NCI-H748 (cell line): Measurements from ENCODE around the gene RPN1.
"Not testable (repeated sequence)": the region's sequence is repeated elsewhere in the genome, so short reads cannot be mapped to it uniquely, and the experiment has no call there.

Experiments
- DNase-seq: peaks from one replicate; lab custom pipeline; 2025; ENCODE audit not compliant: unreplicated experiment; lab: John Stamatoyannopoulos, UW

RPN1 gene

GRCh38 chr3:128613083-128613829, 37.4 kb downstream of the RPN1 start:
- DNase-seq = no peak

DNA sequence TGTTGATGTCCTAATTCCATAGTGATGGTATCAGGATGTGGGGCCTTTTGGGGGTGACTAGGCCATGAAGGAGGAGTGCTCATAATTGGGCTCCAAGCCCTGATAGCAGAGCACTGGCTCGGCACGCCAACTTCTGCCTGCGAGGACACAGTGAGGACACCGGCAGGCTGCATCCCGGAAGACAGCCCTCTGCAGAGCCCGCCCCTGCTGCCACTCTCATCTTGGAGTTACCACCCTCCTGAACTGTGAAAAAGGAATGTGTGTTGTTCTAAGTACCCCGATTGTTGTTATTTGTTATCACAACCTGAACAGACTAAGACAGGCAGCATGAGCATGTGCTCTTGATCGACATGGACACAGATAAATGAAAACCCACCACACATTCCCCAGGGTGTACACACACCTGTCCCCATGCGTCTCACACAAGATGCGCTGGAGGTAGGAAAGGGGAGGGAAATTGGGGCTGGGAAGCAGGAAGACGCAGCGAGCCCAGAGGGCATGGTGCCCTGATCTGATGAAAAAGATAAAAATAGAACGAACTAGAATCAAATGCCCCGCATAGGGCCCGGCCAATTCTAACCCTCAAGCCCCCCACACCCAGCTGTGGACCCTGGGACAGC, 40.1 kb downstream of the RPN1 start:
- DNase-seq = no peak

DNA sequence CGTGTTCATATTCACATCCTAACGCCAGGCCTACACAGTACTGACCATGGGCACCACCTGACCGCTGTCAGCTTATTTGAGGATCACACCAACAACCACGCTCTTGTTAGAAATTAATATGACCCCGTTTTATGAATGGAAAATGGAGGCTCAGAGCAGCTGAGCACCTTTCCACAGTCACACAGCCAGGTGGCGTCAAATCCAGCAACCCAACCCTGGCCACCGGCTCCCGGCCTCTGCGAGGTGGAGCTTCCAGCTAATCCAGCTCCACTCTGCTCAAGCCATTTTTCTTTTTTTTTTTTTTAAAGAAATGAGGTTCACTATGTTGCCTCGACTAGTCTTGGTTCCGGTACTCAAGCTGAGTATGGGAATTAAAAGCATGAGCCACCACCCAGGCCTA, 41.3 kb downstream of the RPN1 start:
- no peak for DNase-seq

- DNase-seq = no peak
Measured at GRCh38 chr3:128607710-128608048, 42.9 kb downstream of the RPN1 start.

GRCh38 chr3:128606094-128606493, 44.5 kb downstream of the RPN1 start:
- DNase-seq = no peak

- DNase-seq = no peak
Measured at GRCh38 chr3:128605091-128606046, 45.2 kb downstream of the RPN1 start.

DNA sequence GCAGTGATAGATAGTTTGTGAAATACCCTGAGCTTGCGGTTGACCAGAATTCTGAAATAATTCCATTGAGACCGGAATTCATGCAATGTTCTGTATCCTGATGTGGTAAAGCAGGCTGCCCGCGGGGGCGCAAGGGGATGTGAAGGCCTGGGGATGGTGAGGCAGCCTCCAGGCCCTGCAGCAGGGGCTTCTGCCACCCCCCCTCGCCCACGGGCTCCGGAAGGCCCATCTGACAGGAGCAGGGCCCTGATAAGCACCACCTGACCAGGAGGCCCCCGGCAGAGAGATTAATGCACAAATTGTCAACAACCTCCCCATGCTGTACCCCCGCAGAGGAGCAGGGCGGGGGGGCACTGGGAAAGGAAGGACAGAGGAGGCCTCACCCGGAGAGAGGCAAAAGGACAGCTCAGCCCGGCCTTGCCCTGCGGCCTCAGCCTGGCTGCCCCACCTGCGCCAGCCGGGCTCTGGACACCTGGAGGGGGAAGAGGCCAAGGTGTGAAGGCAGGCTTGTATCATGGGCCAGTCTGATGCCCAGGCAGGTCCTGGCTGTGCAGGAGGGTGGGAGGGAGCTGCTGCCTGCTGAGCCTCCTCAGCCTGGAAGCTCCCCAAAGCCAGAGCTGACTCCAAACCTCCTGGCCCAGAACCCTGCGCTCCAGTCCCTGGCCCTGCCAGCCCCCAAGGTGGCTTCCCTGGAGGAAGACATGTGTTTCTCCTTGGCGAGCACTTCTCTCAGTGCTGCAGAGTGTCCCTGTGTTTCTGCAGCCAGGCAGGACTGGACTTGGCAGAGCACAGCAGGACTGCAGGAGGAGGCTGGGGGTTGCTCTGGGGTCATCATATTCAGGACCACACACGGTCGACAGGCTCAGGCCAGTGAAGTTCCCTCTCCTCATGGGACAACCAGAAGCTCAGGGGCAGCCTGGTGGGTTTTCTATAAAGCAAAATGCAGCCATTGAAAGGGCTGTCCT, 46.5 kb downstream of the RPN1 start:
- no peak for DNase-seq

DNA sequence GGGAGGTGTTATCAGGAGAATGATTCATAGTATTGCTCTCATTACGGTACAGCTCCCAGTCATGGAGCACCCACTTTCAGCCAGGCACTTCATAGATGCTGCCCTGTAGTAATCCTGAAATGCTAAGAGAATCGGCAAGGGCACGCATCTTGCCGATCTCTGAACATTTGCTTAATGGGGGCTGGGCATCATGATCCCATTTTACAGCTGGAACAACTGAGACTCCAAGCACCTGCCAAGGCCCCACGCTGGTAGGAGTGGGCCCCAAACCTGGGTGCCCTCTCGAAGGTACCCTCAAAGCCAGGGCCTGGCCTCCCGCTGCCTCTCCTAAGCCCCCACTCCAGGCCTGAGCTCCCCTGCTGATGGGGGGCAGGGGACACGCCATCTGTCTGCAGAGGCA, 47.3 kb downstream of the RPN1 start:
- DNase-seq = no peak

- no peak for DNase-seq
Measured at GRCh38 chr3:128598884-128599664, 51.5 kb downstream of the RPN1 start.

DNA sequence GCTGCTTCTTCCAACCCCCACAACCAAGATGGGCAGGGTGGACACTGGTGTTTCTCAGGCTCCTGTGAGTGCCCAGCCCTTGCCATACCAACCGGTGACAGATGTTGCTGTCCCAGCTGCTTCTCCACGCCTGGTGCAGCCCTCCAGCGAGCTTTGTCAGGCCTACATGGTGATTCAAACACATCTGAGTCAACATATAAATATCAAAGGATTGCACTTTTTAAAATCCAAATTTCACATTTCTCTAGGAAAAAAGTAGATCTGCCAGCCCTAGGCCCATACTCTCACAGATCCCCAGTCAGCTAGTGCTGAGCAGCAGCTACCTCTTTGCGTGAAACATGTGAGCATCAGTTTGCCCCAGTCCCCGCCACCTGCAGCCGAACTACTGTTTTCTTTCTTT, 52.7 kb downstream of the RPN1 start:
- no peak for DNase-seq

DNA sequence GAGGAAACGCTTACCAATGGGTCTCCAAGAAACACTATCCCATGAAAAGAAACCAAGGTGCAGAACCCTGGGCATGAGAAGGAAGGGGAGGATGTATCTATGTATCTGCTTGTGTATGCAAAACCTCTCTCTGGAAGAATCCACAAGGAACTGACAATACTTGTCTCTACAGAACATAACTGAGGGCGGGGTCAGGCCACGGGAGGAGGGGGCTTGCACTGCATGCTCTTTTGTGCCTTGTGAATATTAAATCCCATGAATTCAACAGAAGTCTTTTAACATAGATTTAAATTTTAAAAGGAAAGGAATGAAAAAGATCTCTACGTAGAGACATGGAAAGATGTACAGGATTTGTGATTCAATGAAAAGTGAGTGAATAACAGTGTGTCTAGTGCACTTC, 57.8 kb downstream of the RPN1 start:
- no peak for DNase-seq

- no peak for DNase-seq
Measured at GRCh38 chr3:128591738-128592426, 58.7 kb downstream of the RPN1 start.

- no peak for DNase-seq
Measured at GRCh38 chr3:128590948-128591347, 59.7 kb downstream of the RPN1 start.

DNA sequence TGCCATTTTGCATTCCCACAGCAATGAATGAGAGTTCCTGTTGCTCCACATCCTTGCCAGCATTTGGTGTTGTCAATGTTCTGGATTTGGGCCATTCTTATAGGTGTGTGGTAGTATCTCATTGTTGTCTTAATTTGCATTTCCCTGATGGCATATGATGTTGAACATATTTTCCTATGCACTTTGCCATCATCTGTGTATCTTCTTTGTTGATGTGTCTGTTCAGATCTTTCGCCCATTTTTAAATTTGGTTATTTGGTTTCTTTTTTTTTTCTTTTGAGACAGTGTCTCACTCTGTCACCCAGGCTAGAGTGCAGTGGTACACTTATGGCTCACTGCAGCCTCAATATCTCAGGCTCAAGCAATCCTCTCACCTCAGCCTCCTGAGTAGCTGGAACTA, 60.6 kb downstream of the RPN1 start:
- DNase-seq = not testable (repeated sequence)

- DNase-seq = no peak
Measured at GRCh38 chr3:128588147-128588546, 62.5 kb downstream of the RPN1 start.

DNA sequence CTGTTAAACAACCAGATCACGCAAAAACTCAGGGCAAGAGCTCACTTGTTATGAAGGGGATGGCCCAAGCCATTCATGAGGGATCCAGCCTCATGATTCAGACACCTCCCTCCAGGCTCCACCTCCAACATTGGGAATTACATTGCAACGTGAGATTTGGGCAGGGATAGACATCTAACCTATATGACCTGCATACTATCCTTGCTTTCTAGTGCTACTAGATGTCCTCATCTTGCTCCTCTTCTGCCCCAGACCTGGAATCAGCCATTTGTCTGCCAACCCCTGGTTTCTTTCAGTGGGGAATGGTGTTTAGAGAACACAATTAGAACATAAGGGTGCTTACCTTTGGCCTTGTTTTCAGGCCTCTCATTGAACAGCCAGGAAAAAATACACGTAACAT, 63.2 kb downstream of the RPN1 start:
- DNase-seq = no peak

- DNase-seq = not testable (repeated sequence)
Measured at GRCh38 chr3:128586932-128587331, 63.7 kb downstream of the RPN1 start.

DNA sequence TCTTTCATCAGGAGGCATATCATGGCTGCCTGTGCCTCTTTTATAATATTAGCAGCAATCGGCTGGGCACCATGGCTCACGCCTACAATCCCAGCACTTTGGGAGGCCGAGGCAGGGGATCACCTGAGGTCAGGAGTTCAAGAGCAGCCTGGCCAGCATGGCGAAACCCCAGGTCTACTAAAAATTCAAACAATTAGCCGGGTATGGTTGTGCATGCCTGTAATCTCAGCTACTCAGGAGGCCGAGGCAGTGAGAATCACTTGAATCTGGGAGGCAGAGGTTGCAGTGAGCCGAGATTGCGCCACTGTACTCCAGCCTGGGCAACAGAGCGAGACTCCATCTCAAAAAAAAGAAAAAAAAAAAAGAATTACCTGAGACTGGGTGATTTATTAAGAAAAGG, 64.2 kb downstream of the RPN1 start:
- not testable (repeated sequence) for DNase-seq

DNA sequence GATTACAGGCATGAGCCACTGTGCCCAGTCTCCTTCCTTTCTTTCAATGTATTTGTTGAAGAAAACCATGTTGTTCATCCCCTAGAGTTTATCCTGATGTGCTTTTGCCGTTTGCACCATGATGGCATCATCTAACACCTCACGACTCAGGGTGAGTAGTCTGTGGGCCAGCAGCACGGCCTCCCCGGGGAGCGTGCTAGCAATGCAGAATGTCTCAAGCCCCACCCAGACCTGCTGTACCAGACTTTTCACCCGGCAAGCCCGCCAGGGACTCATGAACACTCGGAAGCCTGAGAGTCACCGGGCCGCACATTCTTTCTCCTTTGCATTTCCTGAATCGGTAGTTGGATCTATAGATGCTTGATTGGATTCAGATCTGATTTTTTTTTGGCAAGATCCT, 64.6 kb downstream of the RPN1 start:
- no peak for DNase-seq
